ENCODE data around the gene CFAP20DC. TPM values are rescaled to one million over a fixed set of nuclear protein-coding genes. Genes with fewer than 3 reads are reported as not detected.

Gene CFAP20DC
- total RNA-seq, 2 donors from 2014 or later, result 1.7 to 1.8 TPM

DNA sequence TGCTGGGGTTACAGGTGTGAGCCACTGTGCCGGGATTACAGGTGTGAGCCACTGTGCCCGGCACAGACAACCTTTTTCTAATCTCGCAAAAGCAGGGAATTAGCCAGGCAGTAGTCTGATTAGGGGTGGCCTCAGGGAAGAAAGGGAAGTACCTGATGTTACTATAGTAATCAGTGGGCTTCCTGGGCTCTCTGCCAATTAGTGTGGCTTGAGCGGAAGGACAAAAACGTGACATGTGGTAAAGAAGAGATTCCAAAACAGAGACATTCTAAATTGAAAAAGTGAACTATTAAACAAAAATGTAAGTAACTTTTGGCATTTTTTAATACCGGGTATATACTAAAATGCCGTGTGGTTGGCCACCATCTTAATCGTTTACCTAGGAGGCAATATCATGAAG, 48.1 kb downstream of the CFAP20DC start:
- no peaks in the 10 kb centered on the region for H3K36me3 ChIP-seq
- H3K27me3 ChIP-seq, result no peaks in the 10 kb centered on the region
- H3K9me3 ChIP-seq, result no peaks in the 10 kb centered on the region
- DNase-seq, result no peak
- intact Hi-C loops (cut with DNase I), result no loop called here
- H3K4me3 ChIP-seq, result no peak overlapping the region
- H3K27ac ChIP-seq, result no peak overlapping the region
- H3K9ac ChIP-seq (ENCODE audit: low read depth in 2 of 2, low read length in 2 of 2), result no peak overlapping the region
- TF ChIP-seq, protein P1, sequence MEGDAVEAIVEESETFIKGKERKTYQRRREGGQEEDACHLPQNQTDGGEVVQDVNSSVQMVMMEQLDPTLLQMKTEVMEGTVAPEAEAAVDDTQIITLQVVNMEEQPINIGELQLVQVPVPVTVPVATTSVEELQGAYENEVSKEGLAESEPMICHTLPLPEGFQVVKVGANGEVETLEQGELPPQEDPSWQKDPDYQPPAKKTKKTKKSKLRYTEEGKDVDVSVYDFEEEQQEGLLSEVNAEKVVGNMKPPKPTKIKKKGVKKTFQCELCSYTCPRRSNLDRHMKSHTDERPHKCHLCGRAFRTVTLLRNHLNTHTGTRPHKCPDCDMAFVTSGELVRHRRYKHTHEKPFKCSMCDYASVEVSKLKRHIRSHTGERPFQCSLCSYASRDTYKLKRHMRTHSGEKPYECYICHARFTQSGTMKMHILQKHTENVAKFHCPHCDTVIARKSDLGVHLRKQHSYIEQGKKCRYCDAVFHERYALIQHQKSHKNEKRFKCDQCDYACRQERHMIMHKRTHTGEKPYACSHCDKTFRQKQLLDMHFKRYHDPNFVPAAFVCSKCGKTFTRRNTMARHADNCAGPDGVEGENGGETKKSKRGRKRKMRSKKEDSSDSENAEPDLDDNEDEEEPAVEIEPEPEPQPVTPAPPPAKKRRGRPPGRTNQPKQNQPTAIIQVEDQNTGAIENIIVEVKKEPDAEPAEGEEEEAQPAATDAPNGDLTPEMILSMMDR (IDR thresholded peaks at IDR 0.05), result no peak
- H3K4me1 ChIP-seq, result no peaks in the 10 kb centered on the region

DNA sequence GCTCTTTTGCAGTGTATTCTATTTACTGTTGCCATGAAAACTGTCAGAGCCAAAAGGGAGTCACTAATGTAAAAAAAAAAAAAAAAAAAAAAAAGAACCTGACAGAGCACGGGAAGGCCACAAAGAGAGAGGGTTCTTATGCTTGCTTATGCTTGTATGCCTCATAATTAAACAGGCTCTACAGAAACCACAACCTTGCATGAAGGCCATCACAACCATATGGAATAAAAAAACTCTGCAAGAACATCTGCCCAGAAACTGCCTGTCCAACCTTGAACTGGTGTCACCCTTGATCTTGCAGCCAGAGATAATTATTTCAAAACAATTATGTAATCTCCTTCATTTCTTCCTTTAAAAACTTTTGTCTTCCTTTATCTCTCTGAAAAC, 50.1 kb downstream of the CFAP20DC start:
- H3K9ac ChIP-seq (ENCODE audit: low read depth in 2 of 2, low read length in 2 of 2), result no peak overlapping the region
- H3K27me3 ChIP-seq, result no peaks in the 10 kb centered on the region
- no peak for DNase-seq
- H3K4me1 ChIP-seq, result no peaks in the 10 kb centered on the region
- intact Hi-C loops (cut with DNase I), result no loop called here
- TF ChIP-seq, protein P1 (IDR thresholded peaks at IDR 0.05), result no peak
- no peaks in the 10 kb centered on the region for H3K36me3 ChIP-seq
- H3K9me3 ChIP-seq, result no peaks in the 10 kb centered on the region
- no peak overlapping the region for H3K27ac ChIP-seq
- no peak overlapping the region for H3K4me3 ChIP-seq

DNA sequence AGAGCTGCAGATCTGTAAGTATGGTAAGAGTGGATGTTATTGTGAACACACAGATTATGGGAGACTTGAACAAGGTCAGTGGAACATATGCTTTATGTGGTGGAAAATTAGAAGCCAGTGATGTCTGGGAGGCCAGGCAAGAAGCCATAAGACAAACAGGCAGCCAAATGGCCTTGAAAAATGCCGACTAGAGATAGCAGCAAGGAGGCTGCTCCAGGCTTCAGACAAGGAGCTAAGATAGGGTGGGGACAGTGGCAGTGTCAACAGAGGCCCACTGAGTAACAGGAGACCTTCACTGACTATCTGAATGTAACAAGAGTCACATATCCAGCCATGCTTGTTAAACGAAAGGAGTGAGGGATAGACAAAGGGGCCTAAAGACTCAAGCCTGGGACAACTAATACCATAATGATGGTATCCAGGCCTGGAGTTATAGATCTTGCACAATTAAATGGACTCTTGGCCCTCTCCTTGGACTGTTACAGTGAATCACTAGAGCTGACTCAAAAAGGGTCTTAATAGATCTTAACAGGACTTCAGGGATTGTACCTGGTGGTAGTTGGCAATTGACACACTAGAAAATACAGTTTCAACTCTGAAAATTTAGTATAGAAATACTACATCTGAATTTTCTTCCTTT, 50.6 kb downstream of the CFAP20DC start:
- Histone ChIP-seq H3K9me3 (no peaks in the 10 kb centered on the region), H3K4me3 (no peak overlapping the region), H3K27ac (no peak overlapping the region), H3K4me1 (no peaks in the 10 kb centered on the region), H3K27me3 (no peaks in the 10 kb centered on the region), H3K9ac (ENCODE audit: low read depth in 2 of 2, low read length in 2 of 2) (no peak overlapping the region), H3K36me3 (no peaks in the 10 kb centered on the region)
- intact Hi-C loops (cut with DNase I), result no loop called here
- DNase-seq, result no peak
- TF ChIP-seq, protein P1 (IDR thresholded peaks at IDR 0.05), result no peak

GRCh38 chr3:58998476-58999117, 51.2 kb downstream of the CFAP20DC start:
- TF ChIP-seq, protein P1 (IDR thresholded peaks at IDR 0.05), result no peak
- H3K9me3 ChIP-seq, result no peaks in the 10 kb centered on the region
- H3K27me3 ChIP-seq, result no peaks in the 10 kb centered on the region
- no peaks in the 10 kb centered on the region for H3K4me1 ChIP-seq
- no peak overlapping the region for H3K4me3 ChIP-seq
- H3K27ac ChIP-seq, result no peak overlapping the region
- no peak for DNase-seq
- H3K36me3 ChIP-seq, result no peaks in the 10 kb centered on the region
- intact Hi-C loops (cut with DNase I), result no loop called here
- no peak overlapping the region for H3K9ac ChIP-seq (ENCODE audit: low read depth in 2 of 2, low read length in 2 of 2)

- no peak for DNase-seq
- no peak overlapping the region for H3K4me3 ChIP-seq
- no peak overlapping the region for H3K9ac ChIP-seq (ENCODE audit: low read depth in 2 of 2, low read length in 2 of 2)
- no peaks in the 10 kb centered on the region for H3K27me3 ChIP-seq
- H3K27ac ChIP-seq, result no peak overlapping the region
- H3K9me3 ChIP-seq, result no peaks in the 10 kb centered on the region
- H3K4me1 ChIP-seq, result no peaks in the 10 kb centered on the region
- TF ChIP-seq, protein P1 (IDR thresholded peaks at IDR 0.05), result no peak
- intact Hi-C loops (cut with DNase I), result no loop called here
- H3K36me3 ChIP-seq, result no peaks in the 10 kb centered on the region
These were observed 53.1 kb downstream of the CFAP20DC start for GRCh38 chr3:58996730-58997129.
